Esophagus squamous epithelium (tissue), 4 donors: ENCODE results near the gene ZNF646.

ENCODE experiments used
- CTCF ChIP-seq, 6 experiments: fragments of 450-650 bp in 4 of 6; fragments of 200-600 bp in 2 of 6; sonication (generic) in 2 of 6; IDR thresholded peaks; one replicate each; pipeline ENCODE4 v1.5.1; 2016 to 2019; ENCODE audit warnings: antibody characterized with exemption in 6 of 6, mild to moderate bottlenecking in 4 of 6, moderate library complexity in 4 of 6
- POLR2A ChIP-seq, 4 donors: fragments of 450-650 bp; IDR thresholded peaks; one replicate each; pipeline ENCODE4 v1.6.1; 2017; ENCODE audit warnings: antibody characterized with exemption in 4 of 4, mild to moderate bottlenecking in 4 of 4, moderate library complexity in 3 of 4

- TF ChIP-seq CTCF (IDR thresholded peaks at IDR 0.05) (no peak), POLR2A (IDR thresholded peaks at IDR 0.05) (no peak)
These were observed 16.3 kb downstream of the ZNF646 start for GRCh38 chr16:31090540-31090939.
